Stomach (tissue), 9 donors: Measurements from ENCODE around the gene RIN1. TPM values are rescaled to one million over a fixed set of nuclear protein-coding genes. Genes with fewer than 3 reads are reported as not detected.

ENCODE experiments used
- DNase-seq, 2 donors: peaks; one replicate each; pipeline versions ENCODE4 v3.0.0 to v3.0.0-alpha.2; 2013 to 2019
- H3K27ac ChIP-seq, 5 donors: fragments of 200-600 bp in 4 of 5; sonication (generic) in 4 of 5; one replicate each; pipeline ENCODE4 v1.5.1; 2013 to 2019; ENCODE audit warnings: mild to moderate bottlenecking in 1 of 5, moderate library complexity in 1 of 5
- H3K27me3 ChIP-seq, 3 donors: fragments of 200-600 bp; sonication (generic); one replicate each; pipeline ENCODE4 v1.5.1; 2017 to 2019; ENCODE audit warnings: mixed run types in 1 of 3
- H3K36me3 ChIP-seq, 4 donors: fragments of 200-600 bp; sonication (generic); 1 replicate in 3 of 4; 2 replicates in 1 of 4; pipeline ENCODE4 v1.5.1; 2016 to 2019
- H3K4me1 ChIP-seq, 4 donors: fragments of 200-600 bp; sonication (generic); one replicate each; pipeline ENCODE4 v1.5.1; 2016 to 2019
- H3K4me3 ChIP-seq, 4 donors: fragments of 200-600 bp; sonication (generic) in 3 of 4; one replicate each; pipeline ENCODE4 v1.5.1; 2016 to 2019; ENCODE audit warnings: mild to moderate bottlenecking in 1 of 4
- H3K9me3 ChIP-seq, 4 donors: fragments of 200-600 bp; sonication (generic); one replicate each; pipeline ENCODE4 v1.5.1; 2016 to 2019
- CTCF ChIP-seq, 7 experiments: fragments of 450-650 bp in 4 of 7; fragments of 200-600 bp in 3 of 7; sonication (generic) in 3 of 7; IDR thresholded peaks; one replicate each; pipeline ENCODE4 v1.5.1; 2016 to 2019; ENCODE audit warnings: antibody characterized with exemption in 7 of 7, control low read depth in 2 of 7, mild to moderate bottlenecking in 1 of 7
- EP300 ChIP-seq: sonication (generic); formaldehyde crosslinking; IDR thresholded peaks from one replicate; pipeline ENCODE4 v1.6.1; 2017; ENCODE audit warnings: antibody characterized with exemption
- POLR2A ChIP-seq, 4 donors: fragments of 450-650 bp; IDR thresholded peaks; one replicate each; pipeline ENCODE4 v1.6.1; 2016; ENCODE audit warnings: antibody characterized with exemption in 4 of 4, control low read depth in 2 of 4, mild to moderate bottlenecking in 1 of 4, moderate library complexity in 1 of 4
- POLR2AphosphoS5 ChIP-seq, 3 donors: sonication (generic); formaldehyde crosslinking; IDR thresholded peaks; one replicate each; pipeline ENCODE4 v1.6.1; 2016; ENCODE audit warnings: antibody characterized with exemption in 3 of 3
- WGBS, 5 donors: extraction: QIAGEN DNeasy Blood & Tissue Kit in 3 of 5; methylation state at CpG; one replicate each; pipeline versions ENCODE4 v1.1.5 to v1.1.7; 2013 to 2018; 5-methylcytosine and 5-hydroxymethylcytosine counted together
- intact Hi-C: fragments of 100-400 bp; cut with DNase I; formaldehyde crosslinking; loops from one replicate; pipeline ENCODE4 v1.15.1; 2023; ENCODE audit warnings: low total_unique reads
- polyA plus RNA-seq, 3 donors: library from polyadenylated mRNA; stranded (reverse); fragments of 200-250 nt; gene quantifications; one replicate each; pipeline ENCODE4 v1.2.3, GENCODE V29; 2013
- total RNA-seq, 5 donors: library from RNA; depleted of rRNA; stranded (reverse); fragments of >200 nt; gene quantifications; one replicate each; pipeline versions ENCODE4 v1.1.0 to v1.2.3, GENCODE V29; 2014 to 2016
- donor health status: healthy with polysubstance abuse.
- donor health status: Bipolar disorder and iron deficiency.
- donor health status: healthy.

RIN1 gene
- total and polyA plus RNA-seq, 8 donors = 0.58 to 26.4 (median 9.2) TPM

GRCh38 chr11:66367561-66368312, 31.5 kb upstream of the RIN1 start:
- Histone ChIP-seq H3K4me3 (no peak overlapping the region), H3K27me3 (peaks cover 6 to 20% (median 11%) of the 10 kb centered on the region in 3 donors), H3K27ac (no peak overlapping the region), H3K36me3 (peaks cover 0 to 2% (median 0%) of the 10 kb centered on the region in 4 donors), H3K9me3 (no peaks in the 10 kb centered on the region), H3K4me1 (peaks cover 17 to 45% (median 37%) of the 10 kb centered on the region in 4 donors)
- DNase-seq = no peak
- intact Hi-C loops = no loop called here
- TF ChIP-seq EP300 (no peak), POLR2AphosphoS5 (IDR thresholded peaks at IDR 0.05) (no peak), CTCF (IDR thresholded peaks at IDR 0.05) (no peak), POLR2A (IDR thresholded peaks at IDR 0.05) (no peak)
- 79 to 87% (median 81%) methylated on average over 14 to 15 of the region's 15 CpGs for WGBS, 5 donors

- DNase-seq = no peak
- Histone ChIP-seq H3K27ac (no peak overlapping the region), H3K4me1 (peaks cover 17 to 41% (median 31%) of the 10 kb centered on the region in 4 donors), H3K4me3 (no peak overlapping the region), H3K9me3 (no peaks in the 10 kb centered on the region), H3K36me3 (peaks cover 0 to 10% (median 0%) of the 10 kb centered on the region in 4 donors), H3K27me3 (peaks cover 6 to 12% (median 11%) of the 10 kb centered on the region in 3 donors)
- TF ChIP-seq POLR2AphosphoS5 (IDR thresholded peaks at IDR 0.05) (no peak), POLR2A (IDR thresholded peaks at IDR 0.05) (no peak), EP300 (no peak), CTCF (IDR thresholded peaks at IDR 0.05) (no peak)
- 87 to 93% (median 91%) methylated on average over 8 of the region's 8 CpGs for WGBS, 5 donors
- intact Hi-C loops = no loop called here
Observed at GRCh38 chr11:66366844-66367477, 30.7 kb upstream of the RIN1 start.

- peaks cover 9 to 31% (median 21%) of the 10 kb centered on the region in 4 donors for H3K4me1 ChIP-seq
- H3K9me3 ChIP-seq = no peaks in the 10 kb centered on the region
- H3K36me3 ChIP-seq = peaks cover 0 to 18% (median 8%) of the 10 kb centered on the region in 4 donors
- 70 to 83% (median 77%) methylated on average over 14 of the region's 14 CpGs for WGBS, 5 donors
- H3K27ac ChIP-seq = peak overlapping the region in 2 of 5 donors; percentile 6 to 38
- TF ChIP-seq EP300 = no peak
- no peak for TF ChIP-seq POLR2A (IDR thresholded peaks at IDR 0.05)
- TF ChIP-seq POLR2AphosphoS5 (IDR thresholded peaks at IDR 0.05) = no peak
- no peak for TF ChIP-seq CTCF (IDR thresholded peaks at IDR 0.05)
- H3K27me3 ChIP-seq = peaks cover 0 to 2% (median under 1%) of the 10 kb centered on the region in 3 donors
- H3K4me3 ChIP-seq = no peak overlapping the region
- no peak for DNase-seq
- intact Hi-C loops = no loop called here
Observed at GRCh38 chr11:66365711-66366619, 29.7 kb upstream of the RIN1 start.

GRCh38 chr11:66365166-66365565, 28.9 kb upstream of the RIN1 start:
- TF ChIP-seq POLR2AphosphoS5 (IDR thresholded peaks at IDR 0.05) = no peak
- no peak for TF ChIP-seq POLR2A (IDR thresholded peaks at IDR 0.05)
- TF ChIP-seq EP300 = no peak
- no peak for TF ChIP-seq CTCF (IDR thresholded peaks at IDR 0.05)
- H3K4me3 ChIP-seq = no peak overlapping the region
- intact Hi-C loops = no loop called here
- H3K36me3 ChIP-seq = peaks cover 0 to 18% (median 15%) of the 10 kb centered on the region in 4 donors
- no peaks in the 10 kb centered on the region for H3K27me3 ChIP-seq
- peak overlapping the region in 1 of 5 donors; percentile 38 for H3K27ac ChIP-seq
- WGBS, 5 donors = 86 to 96% (median 91%) methylated on average over 6 of the region's 6 CpGs
- no peaks in the 10 kb centered on the region for H3K9me3 ChIP-seq
- peaks cover 4 to 25% (median 14%) of the 10 kb centered on the region in 4 donors for H3K4me1 ChIP-seq
- no peak for DNase-seq
